Cardiac fibroblast (primary cell): ENCODE measurements around the gene CFAP299.

Experiments
- DNase-seq, 2 donors: peaks; one replicate each; pipeline versions ENCODE4 v3.0.0 to v3.0.0-alpha.2; 2010; ENCODE audit warnings: low read depth in 2 of 2
- H3K4me3 ChIP-seq, 2 donors: replicated peaks in 1 of 2; 1 replicate in 1 of 2; 2 replicates in 1 of 2; pipeline ENCODE4 v1.5.1; 2011; ENCODE audit warnings: low read depth in 2 of 2, low read length in 2 of 2, mild to moderate bottlenecking in 2 of 2, moderate library complexity in 1 of 2
- TF ChIP-seq, protein P1 (sequence below): IDR thresholded peaks from one replicate; pipeline ENCODE4 v1.5.1; 2011; ENCODE audit warnings: low read depth, mild to moderate bottlenecking, low read length, inconsistent platforms

Gene CFAP299

DNA sequence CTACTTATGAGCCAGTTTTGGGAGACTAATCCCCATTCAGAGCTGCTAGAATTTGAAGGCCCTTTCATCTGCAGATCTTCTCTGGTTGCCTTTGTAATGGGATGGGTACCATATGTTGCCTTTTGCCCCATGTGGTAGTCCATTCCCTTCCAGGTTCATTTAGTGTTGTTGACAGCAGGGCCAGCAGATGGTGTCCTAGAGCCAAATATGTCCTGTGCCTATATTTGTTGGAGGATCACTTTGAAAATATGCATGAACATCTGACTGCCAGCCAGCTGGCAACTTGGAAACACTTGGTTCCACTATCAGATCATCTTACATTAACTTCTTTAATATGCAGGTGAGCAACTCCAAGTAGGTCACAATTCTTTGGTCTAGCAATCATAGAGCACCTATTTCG lies 30.4 kb downstream of the CFAP299 start:
- TF ChIP-seq, protein P1, sequence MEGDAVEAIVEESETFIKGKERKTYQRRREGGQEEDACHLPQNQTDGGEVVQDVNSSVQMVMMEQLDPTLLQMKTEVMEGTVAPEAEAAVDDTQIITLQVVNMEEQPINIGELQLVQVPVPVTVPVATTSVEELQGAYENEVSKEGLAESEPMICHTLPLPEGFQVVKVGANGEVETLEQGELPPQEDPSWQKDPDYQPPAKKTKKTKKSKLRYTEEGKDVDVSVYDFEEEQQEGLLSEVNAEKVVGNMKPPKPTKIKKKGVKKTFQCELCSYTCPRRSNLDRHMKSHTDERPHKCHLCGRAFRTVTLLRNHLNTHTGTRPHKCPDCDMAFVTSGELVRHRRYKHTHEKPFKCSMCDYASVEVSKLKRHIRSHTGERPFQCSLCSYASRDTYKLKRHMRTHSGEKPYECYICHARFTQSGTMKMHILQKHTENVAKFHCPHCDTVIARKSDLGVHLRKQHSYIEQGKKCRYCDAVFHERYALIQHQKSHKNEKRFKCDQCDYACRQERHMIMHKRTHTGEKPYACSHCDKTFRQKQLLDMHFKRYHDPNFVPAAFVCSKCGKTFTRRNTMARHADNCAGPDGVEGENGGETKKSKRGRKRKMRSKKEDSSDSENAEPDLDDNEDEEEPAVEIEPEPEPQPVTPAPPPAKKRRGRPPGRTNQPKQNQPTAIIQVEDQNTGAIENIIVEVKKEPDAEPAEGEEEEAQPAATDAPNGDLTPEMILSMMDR, result peak; percentile 72
- peak; percentile 67 to 75 for DNase-seq
- H3K4me3 ChIP-seq, result no peak overlapping the region

DNA sequence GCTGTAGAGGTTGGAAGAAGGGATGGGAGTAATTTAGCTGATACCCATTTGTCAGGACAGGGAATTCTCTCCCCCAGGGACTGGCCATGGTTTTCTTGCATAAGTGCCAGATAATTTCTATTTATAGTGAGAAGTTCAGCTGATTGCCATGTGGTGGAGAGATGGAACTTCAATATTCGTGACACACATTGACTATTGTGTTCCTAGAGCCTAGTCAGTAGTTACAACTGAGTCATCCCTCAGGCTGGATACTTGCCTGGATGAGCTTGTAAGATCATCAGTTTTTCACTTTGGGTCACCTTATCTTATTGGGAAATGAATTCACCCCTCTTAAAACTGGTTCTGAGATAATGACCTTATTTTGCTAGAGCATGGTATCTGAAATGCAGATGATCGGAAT lies 32.2 kb downstream of the CFAP299 start:
- DNase-seq, result peak in 1 of 2 donors; percentile 47
- no peak overlapping the region for H3K4me3 ChIP-seq
- TF ChIP-seq, protein P1, result no peak

DNA sequence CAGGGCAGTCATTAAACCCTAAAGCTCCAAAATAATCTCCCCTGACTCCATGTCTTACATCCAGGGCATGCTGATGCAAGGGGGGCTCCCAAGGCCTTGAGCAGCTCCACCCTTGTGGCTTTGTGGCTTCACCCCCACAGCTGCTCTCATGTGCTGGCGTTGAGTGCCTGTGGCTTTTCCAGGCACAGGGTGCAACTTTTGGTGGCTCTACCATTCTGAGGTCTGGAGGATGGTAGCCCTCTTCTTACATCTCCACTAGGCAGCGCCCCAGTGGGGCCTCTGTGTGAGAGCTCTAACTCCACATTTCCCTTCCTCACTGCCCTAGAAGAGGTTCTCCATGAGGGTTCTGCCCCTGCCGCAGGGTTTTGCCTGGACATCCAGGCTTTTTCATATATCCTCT lies 35.1 kb downstream of the CFAP299 start:
- TF ChIP-seq, protein P1, result no peak
- DNase-seq, result no peak
- H3K4me3 ChIP-seq, result no peak overlapping the region

DNA sequence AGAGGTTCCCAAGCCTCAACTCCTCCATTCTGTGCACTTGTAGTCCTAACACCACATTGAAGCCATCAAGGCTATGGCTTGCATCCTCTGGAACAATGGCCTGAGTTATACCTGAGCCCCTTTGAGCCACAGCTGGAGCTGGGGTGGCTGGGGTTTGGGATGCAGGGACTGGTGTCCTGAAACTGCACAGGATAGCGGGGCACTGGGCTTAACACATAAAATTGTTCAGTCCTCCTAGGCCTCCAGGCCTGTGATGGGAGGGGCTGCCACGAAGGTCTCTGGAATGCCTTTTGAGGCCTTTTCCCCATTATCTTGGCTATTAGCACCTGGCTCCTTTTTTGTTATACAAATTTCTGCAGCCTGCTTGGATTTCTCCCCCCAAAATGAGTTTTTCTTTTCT lies 35.5 kb downstream of the CFAP299 start:
- no peak for DNase-seq
- no peak overlapping the region for H3K4me3 ChIP-seq
- TF ChIP-seq, protein P1, result no peak

DNA sequence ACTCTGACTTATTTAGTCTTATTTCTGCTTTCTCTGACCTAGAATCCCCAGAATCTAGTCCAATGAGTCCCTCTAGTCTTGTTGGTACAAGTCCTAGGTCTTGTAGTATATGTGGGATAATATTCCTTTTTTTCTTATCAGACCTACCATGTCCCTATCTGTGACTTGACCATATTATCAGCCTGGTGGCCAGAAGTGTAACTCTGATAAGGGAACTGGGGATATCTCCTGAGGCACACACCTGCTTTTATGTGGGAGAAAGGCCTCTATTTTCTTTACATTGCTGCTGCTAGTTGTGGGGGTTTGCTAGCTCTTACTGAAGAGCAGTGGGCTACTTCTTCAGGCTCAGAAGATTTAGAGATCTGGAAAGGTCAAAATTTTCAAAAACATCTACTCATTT lies 38.6 kb downstream of the CFAP299 start:
- no peak for DNase-seq
- TF ChIP-seq, protein P1, result no peak
- no peak overlapping the region for H3K4me3 ChIP-seq

DNA sequence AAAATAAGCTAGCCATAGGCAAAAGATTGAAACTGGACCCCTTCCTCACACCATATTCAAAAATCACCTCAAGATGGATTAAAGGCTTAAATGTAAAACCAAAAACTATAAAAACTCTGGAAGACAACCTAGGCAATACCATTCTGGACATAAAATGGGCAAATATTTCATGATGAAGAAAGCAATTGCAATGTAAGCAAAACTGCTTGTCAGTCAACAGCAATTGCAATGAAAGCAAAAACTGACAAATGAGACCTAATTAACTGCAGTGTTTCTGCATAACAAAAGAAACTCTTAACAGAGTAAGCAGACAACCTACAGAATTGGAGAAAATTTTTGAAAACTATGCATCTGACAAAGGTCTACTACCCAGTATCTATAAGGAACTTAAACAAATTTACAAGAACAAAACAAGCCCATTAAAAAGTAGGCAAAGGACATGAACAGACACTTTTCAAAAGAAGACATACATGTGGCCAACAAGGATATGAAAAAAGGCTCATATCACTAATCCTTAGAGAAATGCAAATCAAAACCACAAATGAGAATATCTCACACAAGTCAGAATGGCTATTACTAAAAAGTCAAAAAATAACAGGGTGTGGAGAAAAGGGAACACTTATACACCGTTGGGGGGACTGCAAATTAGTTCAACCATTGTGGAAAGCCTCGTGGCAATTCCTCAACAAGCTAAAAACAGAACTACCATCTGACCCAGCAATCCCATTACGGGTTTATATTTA lies 46.7 kb downstream of the CFAP299 start:
- no peak overlapping the region for H3K4me3 ChIP-seq
- TF ChIP-seq, protein P1, result no peak
- DNase-seq, result no peak
